ENCODE data around the gene TVP23A.

DNA sequence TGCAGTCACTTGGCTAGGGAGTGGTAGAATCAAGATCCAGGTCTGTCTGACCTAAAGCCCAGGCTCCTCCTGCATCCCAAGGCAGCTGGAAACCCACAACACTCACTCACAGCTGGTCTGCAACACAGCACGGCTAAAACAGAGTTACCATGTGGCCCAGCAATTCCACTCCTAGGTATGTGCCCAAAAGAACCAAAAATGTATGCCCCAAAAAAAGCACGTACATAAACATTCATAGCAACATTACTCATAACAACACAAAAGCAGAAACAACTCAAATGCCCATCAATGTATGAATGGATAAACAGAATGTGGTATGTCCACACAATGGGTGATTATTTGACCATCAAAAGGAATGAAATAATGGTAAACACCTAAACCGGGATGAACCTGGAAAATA lies 8.9 kb downstream of the TVP23A start:
- TF ChIP-seq, protein P1, sequence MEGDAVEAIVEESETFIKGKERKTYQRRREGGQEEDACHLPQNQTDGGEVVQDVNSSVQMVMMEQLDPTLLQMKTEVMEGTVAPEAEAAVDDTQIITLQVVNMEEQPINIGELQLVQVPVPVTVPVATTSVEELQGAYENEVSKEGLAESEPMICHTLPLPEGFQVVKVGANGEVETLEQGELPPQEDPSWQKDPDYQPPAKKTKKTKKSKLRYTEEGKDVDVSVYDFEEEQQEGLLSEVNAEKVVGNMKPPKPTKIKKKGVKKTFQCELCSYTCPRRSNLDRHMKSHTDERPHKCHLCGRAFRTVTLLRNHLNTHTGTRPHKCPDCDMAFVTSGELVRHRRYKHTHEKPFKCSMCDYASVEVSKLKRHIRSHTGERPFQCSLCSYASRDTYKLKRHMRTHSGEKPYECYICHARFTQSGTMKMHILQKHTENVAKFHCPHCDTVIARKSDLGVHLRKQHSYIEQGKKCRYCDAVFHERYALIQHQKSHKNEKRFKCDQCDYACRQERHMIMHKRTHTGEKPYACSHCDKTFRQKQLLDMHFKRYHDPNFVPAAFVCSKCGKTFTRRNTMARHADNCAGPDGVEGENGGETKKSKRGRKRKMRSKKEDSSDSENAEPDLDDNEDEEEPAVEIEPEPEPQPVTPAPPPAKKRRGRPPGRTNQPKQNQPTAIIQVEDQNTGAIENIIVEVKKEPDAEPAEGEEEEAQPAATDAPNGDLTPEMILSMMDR (IDR thresholded peaks at IDR 0.05): no peak
- TF ChIP-seq ZFX (IDR thresholded peaks at IDR 0.05; ENCODE audit: borderline replicate concordance): no peak
